GM12892 (cell line): ENCODE results near the gene PLD1.

Experiments
- DNase-seq: peaks from one replicate; pipeline ENCODE4 v3.0.0; 2011; ENCODE audit not compliant: insufficient read length
- FAIRE-seq: peaks from 2 replicates; lab custom pipeline; 2011; peaks lifted over from hg19 to GRCh38; lab: Jason Lieb, UNC
- POLR2A ChIP-seq: IDR thresholded peaks from 2 replicates; pipeline ENCODE4 v1.6.1; 2011; ENCODE audit warnings: low read depth, low read length, control low read depth
- POLR2AphosphoS5 ChIP-seq: IDR thresholded peaks from 2 replicates; pipeline ENCODE4 v1.6.1; 2011; ENCODE audit warnings: low read depth, low read length, control low read depth
- TAF1 ChIP-seq: IDR thresholded peaks from 2 replicates; pipeline ENCODE4 v1.6.1; 2011; ENCODE audit warnings: low read depth, mild to moderate bottlenecking, control low read depth, low read length, borderline replicate concordance

PLD1 gene

GRCh38 chr3:171592786-171593185 lies 217.5 kb downstream of the PLD1 start:
- no peak for FAIRE-seq
- TF ChIP-seq POLR2A = no peak
- no peak for DNase-seq

- TF ChIP-seq TAF1 (no peak), POLR2A (no peak), POLR2AphosphoS5 (no peak)
- FAIRE-seq (no peak), DNase-seq (no peak)
These were observed 219.2 kb downstream of the PLD1 start for GRCh38 chr3:171591070-171591469.

DNA sequence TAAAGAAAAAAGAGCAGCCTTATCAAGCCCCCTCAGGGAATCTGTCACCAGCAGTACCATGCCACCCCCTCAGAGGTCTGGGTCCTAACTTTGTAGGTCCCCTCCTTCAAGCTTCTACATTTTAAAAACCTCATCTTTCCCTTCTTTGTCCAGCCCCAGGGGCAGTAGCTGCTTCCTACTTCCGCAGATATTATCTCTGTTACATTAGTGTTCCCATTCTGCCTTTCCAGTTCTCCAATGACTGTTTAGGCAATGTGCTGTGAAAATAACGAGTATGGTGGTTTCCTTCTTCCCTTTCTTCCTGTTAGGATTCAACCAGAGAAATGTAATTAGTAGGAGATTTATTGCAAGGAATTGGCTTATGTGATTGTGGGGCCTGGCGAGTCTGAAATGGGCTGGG lies 224.0 kb downstream of the PLD1 start:
- DNase-seq (no peak), FAIRE-seq (no peak)
- no peak for TF ChIP-seq POLR2A
- TF ChIP-seq TAF1 = no peak
- TF ChIP-seq POLR2AphosphoS5 = no peak

DNA sequence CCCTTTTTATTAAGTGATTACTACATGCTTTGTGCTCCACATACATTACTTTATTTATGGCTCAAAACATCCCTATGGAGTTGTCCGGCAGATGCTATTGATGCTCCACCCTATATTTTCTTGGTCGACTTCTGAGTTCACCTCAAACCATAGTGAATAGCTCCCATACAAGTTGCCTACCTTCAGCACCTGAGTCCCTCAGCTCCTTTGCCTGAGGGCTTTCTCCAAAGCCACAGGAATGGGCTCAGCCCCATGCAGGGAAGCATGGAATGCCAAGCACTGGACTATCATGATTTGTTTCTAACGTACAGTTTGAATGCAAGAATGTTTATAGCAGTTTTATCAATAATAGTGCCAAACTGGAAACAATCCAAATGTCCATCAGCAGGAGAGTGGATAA lies 225.2 kb downstream of the PLD1 start:
- DNase-seq = no peak
- FAIRE-seq = no peak

DNA sequence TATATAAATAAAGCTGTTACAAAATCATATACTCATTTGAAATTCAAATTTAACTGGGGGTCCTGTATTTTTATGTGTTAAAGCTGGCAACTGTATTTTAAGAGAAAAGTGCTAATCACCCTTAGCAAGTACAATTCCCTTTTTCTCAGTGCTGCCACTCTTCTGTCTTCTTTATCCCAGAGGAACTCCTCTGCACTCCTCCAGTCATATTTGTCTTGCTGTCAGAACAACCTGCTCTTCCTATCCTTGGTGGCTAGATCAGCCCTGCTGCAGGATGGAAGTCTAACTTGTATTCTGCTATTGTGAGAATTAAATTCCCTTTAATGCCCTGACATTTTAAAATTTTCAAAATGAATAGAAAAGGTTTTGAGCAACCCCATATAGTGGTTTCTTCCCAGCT lies 226.2 kb downstream of the PLD1 start:
- FAIRE-seq (no peak), DNase-seq (no peak)
- no peak for TF ChIP-seq TAF1

More for the DNA sequence above, 225.2 kb downstream of the PLD1 start:
- no peak for TF ChIP-seq POLR2A
- no peak for TF ChIP-seq POLR2AphosphoS5
- TF ChIP-seq TAF1 = no peak

- FAIRE-seq = no peak
- DNase-seq = no peak
- no peak for TF ChIP-seq POLR2A
- TF ChIP-seq POLR2AphosphoS5 = no peak
- TF ChIP-seq TAF1 = no peak
These were observed 235.6 kb downstream of the PLD1 start for GRCh38 chr3:171574556-171575240.

GRCh38 chr3:171569571-171570132 lies 240.6 kb downstream of the PLD1 start:
- TF ChIP-seq TAF1 (no peak), POLR2A (no peak), POLR2AphosphoS5 (no peak)
- DNase-seq = no peak
- no peak for FAIRE-seq

GRCh38 chr3:171568766-171569165 lies 241.5 kb downstream of the PLD1 start:
- DNase-seq = no peak
- FAIRE-seq = no peak
- TF ChIP-seq POLR2A (no peak), TAF1 (no peak), POLR2AphosphoS5 (no peak)

- DNase-seq (no peak), FAIRE-seq (peak; percentile 79)
- TF ChIP-seq POLR2A = no peak
- no peak for TF ChIP-seq POLR2AphosphoS5
- TF ChIP-seq TAF1 = no peak
These were observed 243.4 kb downstream of the PLD1 start for GRCh38 chr3:171566803-171567422.

GRCh38 chr3:171565481-171566058 lies 244.7 kb downstream of the PLD1 start:
- FAIRE-seq = no peak
- TF ChIP-seq TAF1 = no peak
- TF ChIP-seq POLR2AphosphoS5 = no peak
- no peak for TF ChIP-seq POLR2A
- no peak for DNase-seq

GRCh38 chr3:171564748-171565480 lies 245.4 kb downstream of the PLD1 start:
- TF ChIP-seq POLR2AphosphoS5 = no peak
- TF ChIP-seq TAF1 = no peak
- DNase-seq = no peak
- peak; percentile 33 for FAIRE-seq
